ENCODE data around the gene PRKAR2A.
A peak's percentile ranks its signal among the peaks of the same experiment; 100 is the strongest.
"Not testable (repeated sequence)": the region's sequence is repeated elsewhere in the genome, so short reads cannot be mapped to it uniquely, and the experiment has no call there.

Gene PRKAR2A

GRCh38 chr3:48776854-48777253 is 70.8 kb downstream of the PRKAR2A start:
- DNase-seq (ENCODE audit: low spot score) = no peak

GRCh38 chr3:48770192-48770502 is 77.5 kb downstream of the PRKAR2A start:
- DNase-seq (ENCODE audit: low spot score) = no peak

- no peak for DNase-seq (ENCODE audit: low spot score)
Observed at GRCh38 chr3:48765376-48765775, 82.3 kb downstream of the PRKAR2A start.

GRCh38 chr3:48762816-48763215 is 84.9 kb downstream of the PRKAR2A start:
- no peak for DNase-seq (ENCODE audit: low spot score)

GRCh38 chr3:48759991-48760540 is 87.6 kb downstream of the PRKAR2A start:
- not testable (repeated sequence) for DNase-seq (ENCODE audit: low spot score)

- not testable (repeated sequence) for DNase-seq (ENCODE audit: low spot score)
Observed at GRCh38 chr3:48759531-48759930, 88.1 kb downstream of the PRKAR2A start.

- no peak for DNase-seq (ENCODE audit: low spot score)
Observed at GRCh38 chr3:48759071-48759470, 88.6 kb downstream of the PRKAR2A start.

- DNase-seq (ENCODE audit: low spot score) = no peak
Observed at GRCh38 chr3:48756640-48757039, 91.0 kb downstream of the PRKAR2A start.

GRCh38 chr3:48750856-48751255 is 96.8 kb downstream of the PRKAR2A start:
- no peak for DNase-seq (ENCODE audit: low spot score)

- DNase-seq (ENCODE audit: low spot score) = no peak
Observed at GRCh38 chr3:48748754-48749153, 98.9 kb downstream of the PRKAR2A start.

- DNase-seq (ENCODE audit: low spot score) = no peak
Observed at GRCh38 chr3:48747706-48748105, 100.0 kb downstream of the PRKAR2A start.

- no peak for DNase-seq (ENCODE audit: low spot score)
Observed at GRCh38 chr3:48747015-48747615, 100.6 kb downstream of the PRKAR2A start.

- DNase-seq (ENCODE audit: low spot score) = no peak
Observed at GRCh38 chr3:48743773-48744172, 103.9 kb downstream of the PRKAR2A start.

- not testable (repeated sequence) for DNase-seq (ENCODE audit: low spot score)
Observed at GRCh38 chr3:48741226-48741625, 106.4 kb downstream of the PRKAR2A start.

- DNase-seq (ENCODE audit: low spot score) = peak; percentile 78
Observed at GRCh38 chr3:48739955-48740823, 107.5 kb downstream of the PRKAR2A start.

- no peak for DNase-seq (ENCODE audit: low spot score)
Observed at GRCh38 chr3:48739617-48739954, 108.1 kb downstream of the PRKAR2A start.

GRCh38 chr3:48738926-48739616 is 108.6 kb downstream of the PRKAR2A start:
- DNase-seq (ENCODE audit: low spot score) = no peak

- DNase-seq (ENCODE audit: low spot score) = no peak
Observed at GRCh38 chr3:48738144-48738536, 109.5 kb downstream of the PRKAR2A start.

GRCh38 chr3:48735075-48735767 is 112.5 kb downstream of the PRKAR2A start:
- not testable (repeated sequence) for DNase-seq (ENCODE audit: low spot score)

GRCh38 chr3:48734541-48734940 is 113.1 kb downstream of the PRKAR2A start:
- DNase-seq (ENCODE audit: low spot score) = not testable (repeated sequence)

GRCh38 chr3:48733752-48734518 is 113.7 kb downstream of the PRKAR2A start:
- not testable (repeated sequence) for DNase-seq (ENCODE audit: low spot score)

All from kidney tubule cell (primary cell).